ENCODE measurements around the gene RAB3GAP2. TPM values are rescaled to one million over a fixed set of nuclear protein-coding genes. Genes with fewer than 3 reads are reported as not detected.
"Not testable (repeated sequence)": the region's sequence is repeated elsewhere in the genome, so short reads cannot be mapped to it uniquely, and the experiment has no call there.

RAB3GAP2 gene
- total RNA-seq, 1 experiment from 2014 or later: 16.7 TPM

- H3K4me3 ChIP-seq: no peak overlapping the region
- no peaks in the 10 kb centered on the region for H3K9me3 ChIP-seq (replicated peaks)
- H3K27me3 ChIP-seq (replicated peaks): no peaks in the 10 kb centered on the region
- no peaks in the 10 kb centered on the region for H3K4me1 ChIP-seq (replicated peaks)
- DNase-seq (ENCODE audit: low read depth in 1 of 2, low spot score in 2 of 2): no peak
- no peaks in the 10 kb centered on the region for H3K36me3 ChIP-seq
- no peak overlapping the region for H3K27ac ChIP-seq
Observed at GRCh38 chr1:220221269-220221668, 51.0 kb downstream of the RAB3GAP2 start.

DNA sequence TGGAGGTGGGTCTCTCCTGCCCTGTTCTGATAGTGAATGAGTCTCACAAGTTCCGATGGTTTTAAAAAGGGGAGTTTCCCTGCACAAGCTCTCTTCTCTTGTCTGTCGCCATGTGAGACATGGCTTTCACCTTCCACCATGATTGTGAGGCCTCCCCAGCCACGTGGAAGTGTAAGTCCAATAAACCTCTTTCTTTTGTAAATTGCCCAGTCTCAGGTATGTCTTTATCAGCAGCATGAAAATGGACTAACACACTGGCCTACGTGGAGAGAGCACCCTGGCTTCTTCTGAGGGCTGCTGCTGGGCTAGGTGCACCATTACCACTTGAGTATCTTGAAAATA is 51.6 kb downstream of the RAB3GAP2 start:
- not testable (repeated sequence) for DNase-seq (ENCODE audit: low read depth in 1 of 2, low spot score in 2 of 2); H3K4me3 ChIP-seq; H3K36me3 ChIP-seq

DNA sequence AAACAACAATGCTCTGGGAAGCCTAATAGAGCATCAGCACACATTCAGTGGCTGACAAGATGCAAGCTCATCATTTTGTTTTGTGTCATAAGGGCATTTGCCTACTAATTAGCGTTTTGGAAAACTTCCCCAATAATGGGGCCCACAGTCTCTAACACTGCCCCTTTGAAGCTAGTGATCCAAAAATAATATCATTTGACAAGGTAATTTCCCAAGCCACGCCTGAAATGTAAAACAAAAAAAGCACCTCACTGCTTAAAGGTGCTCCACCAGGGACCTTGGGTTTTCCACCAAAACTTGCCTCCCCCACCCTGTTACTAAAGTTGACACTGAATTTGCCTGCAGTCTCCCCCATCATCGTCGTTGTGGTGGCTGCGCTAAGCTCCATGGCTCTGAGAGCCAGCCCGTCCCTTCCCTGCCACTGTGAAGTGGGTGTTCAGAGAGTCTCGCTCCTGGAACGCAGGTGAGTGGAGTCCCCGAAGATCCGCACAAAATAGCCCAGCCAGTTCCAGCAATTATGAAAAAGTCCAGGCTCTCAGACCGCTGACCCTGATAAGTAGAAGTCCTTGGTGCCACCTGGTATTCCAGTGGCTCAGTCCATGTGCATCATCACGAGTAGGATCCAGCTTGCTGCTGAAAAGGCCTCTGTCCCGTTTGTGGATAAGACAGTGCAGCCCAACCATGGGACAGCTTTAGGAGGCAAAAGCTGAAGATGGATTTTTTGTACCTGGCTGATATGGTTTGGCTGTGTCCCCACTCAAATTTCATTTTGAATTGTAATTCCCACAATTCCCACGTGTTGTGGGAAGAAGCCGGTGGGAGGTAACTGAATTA is 52.2 kb downstream of the RAB3GAP2 start:
- no peaks in the 10 kb centered on the region for H3K36me3 ChIP-seq

More for the DNA sequence above, 51.6 kb downstream of the RAB3GAP2 start:
- H3K4me1 ChIP-seq (replicated peaks); H3K27me3 ChIP-seq (replicated peaks); H3K27ac ChIP-seq; H3K9me3 ChIP-seq (replicated peaks): not testable (repeated sequence)

GRCh38 chr1:220219136-220219442 is 53.2 kb downstream of the RAB3GAP2 start:
- no peak for DNase-seq (ENCODE audit: low read depth in 1 of 2, low spot score in 2 of 2)

More for the DNA sequence above, 52.2 kb downstream of the RAB3GAP2 start:
- no peak for DNase-seq (ENCODE audit: low read depth in 1 of 2, low spot score in 2 of 2)
- no peaks in the 10 kb centered on the region for H3K27me3 ChIP-seq (replicated peaks)
- no peak overlapping the region for H3K27ac ChIP-seq
- H3K4me1 ChIP-seq (replicated peaks): no peaks in the 10 kb centered on the region
- H3K9me3 ChIP-seq (replicated peaks): no peaks in the 10 kb centered on the region
- H3K4me3 ChIP-seq: no peak overlapping the region

DNA sequence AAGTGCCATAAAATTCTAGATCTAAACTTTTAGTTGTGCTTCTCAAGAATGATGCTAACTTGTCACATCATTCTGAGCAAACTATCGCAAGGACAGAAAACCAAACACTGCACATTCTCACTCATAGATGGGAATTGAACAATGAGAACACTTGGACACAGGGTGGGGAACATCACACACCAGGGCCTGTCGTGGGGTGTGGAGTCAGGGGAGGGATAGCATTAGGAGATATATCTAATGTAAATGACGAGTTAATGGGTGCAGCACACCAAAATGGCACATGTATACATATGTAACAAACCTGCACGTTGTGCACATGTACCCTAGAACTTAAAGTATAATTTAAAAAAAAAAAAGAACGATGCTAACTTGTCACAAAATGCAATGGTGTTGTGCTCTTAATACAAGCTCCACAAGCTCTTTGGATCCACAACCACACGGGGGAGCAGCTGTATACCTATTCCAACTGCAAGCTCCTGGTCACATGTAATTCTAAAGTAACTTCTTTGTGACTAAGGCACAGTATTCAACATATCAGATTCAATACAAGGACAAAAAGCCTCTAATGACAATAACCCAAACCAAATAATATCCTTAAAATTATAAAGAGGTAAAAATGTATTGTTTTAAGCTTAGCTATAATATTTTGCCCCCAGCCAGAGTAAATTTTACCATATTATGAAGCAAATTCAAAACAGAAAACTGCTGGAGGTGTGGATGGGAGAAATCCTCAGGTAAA is 53.7 kb downstream of the RAB3GAP2 start:
- not testable (repeated sequence) for H3K27me3 ChIP-seq (replicated peaks); H3K27ac ChIP-seq; H3K4me1 ChIP-seq (replicated peaks); H3K36me3 ChIP-seq; H3K4me3 ChIP-seq; H3K9me3 ChIP-seq (replicated peaks); DNase-seq (ENCODE audit: low read depth in 1 of 2, low spot score in 2 of 2)

More at GRCh38 chr1:220219136-220219442, 53.2 kb downstream of the RAB3GAP2 start:
- no peaks in the 10 kb centered on the region for H3K36me3 ChIP-seq
- H3K9me3 ChIP-seq (replicated peaks): no peaks in the 10 kb centered on the region
- no peaks in the 10 kb centered on the region for H3K27me3 ChIP-seq (replicated peaks)
- H3K27ac ChIP-seq: no peak overlapping the region
- no peaks in the 10 kb centered on the region for H3K4me1 ChIP-seq (replicated peaks)
- no peak overlapping the region for H3K4me3 ChIP-seq

- no peak overlapping the region for H3K27ac ChIP-seq
- DNase-seq (ENCODE audit: low read depth in 1 of 2, low spot score in 2 of 2): no peak
- H3K27me3 ChIP-seq (replicated peaks): no peaks in the 10 kb centered on the region
- H3K4me3 ChIP-seq: no peak overlapping the region
- H3K9me3 ChIP-seq (replicated peaks): no peaks in the 10 kb centered on the region
- H3K4me1 ChIP-seq (replicated peaks): no peaks in the 10 kb centered on the region
- H3K36me3 ChIP-seq: no peaks in the 10 kb centered on the region
Observed at GRCh38 chr1:220217383-220217988, 54.8 kb downstream of the RAB3GAP2 start.

GRCh38 chr1:220213382-220213983 is 58.8 kb downstream of the RAB3GAP2 start:
- peaks cover 16% of the 10 kb centered on the region for H3K36me3 ChIP-seq
- no peak overlapping the region for H3K27ac ChIP-seq
- H3K4me1 ChIP-seq (replicated peaks): no peaks in the 10 kb centered on the region
- DNase-seq (ENCODE audit: low read depth in 1 of 2, low spot score in 2 of 2): no peak
- no peak overlapping the region for H3K4me3 ChIP-seq
- no peaks in the 10 kb centered on the region for H3K27me3 ChIP-seq (replicated peaks)
- H3K9me3 ChIP-seq (replicated peaks): no peaks in the 10 kb centered on the region

DNA sequence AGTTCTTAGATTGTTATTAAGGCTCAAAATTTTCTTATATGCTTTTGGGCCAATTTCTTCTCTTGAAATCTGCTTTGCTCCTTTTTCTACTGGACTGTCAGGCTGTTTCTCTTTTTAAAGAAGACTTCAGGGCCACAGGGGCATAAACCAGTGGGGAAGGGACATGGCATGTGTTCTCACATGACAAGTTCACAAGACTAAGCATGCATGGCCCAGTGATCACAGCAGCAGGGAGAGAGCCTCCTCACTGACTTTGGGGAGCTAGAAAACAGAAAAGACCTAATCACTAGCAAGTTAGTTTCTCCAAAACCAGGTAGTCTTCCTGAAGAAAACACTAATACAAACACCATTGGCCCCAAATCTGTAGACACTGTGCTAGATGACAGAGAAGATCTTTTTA is 64.8 kb downstream of the RAB3GAP2 start:
- Histone ChIP-seq H3K27ac (no peak overlapping the region), H3K36me3 (peaks cover 46% of the 10 kb centered on the region)

DNA sequence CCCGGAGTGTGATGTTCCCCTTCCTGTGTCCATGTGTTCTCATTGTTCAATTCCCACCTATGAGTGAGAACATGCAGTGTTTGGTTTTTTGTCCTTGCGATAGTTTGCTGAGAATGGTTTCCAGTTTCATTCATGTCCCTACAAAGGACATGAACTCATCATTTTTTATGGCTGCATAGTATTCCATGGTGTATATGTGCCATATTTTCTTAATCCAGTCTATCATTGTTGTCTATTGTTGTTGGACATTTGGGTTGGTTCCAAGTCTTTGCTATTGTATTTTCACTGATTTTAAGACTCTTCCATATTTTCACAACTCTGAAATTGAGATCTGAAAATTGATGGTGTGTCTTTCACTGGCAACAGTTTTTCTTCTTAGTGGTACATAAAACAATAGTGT is 67.5 kb downstream of the RAB3GAP2 start:
- not testable (repeated sequence) for H3K9me3 ChIP-seq (replicated peaks); DNase-seq (ENCODE audit: low read depth in 1 of 2, low spot score in 2 of 2); H3K4me1 ChIP-seq (replicated peaks); H3K27me3 ChIP-seq (replicated peaks); H3K4me3 ChIP-seq; H3K27ac ChIP-seq
- H3K36me3 ChIP-seq: peaks cover 48% of the 10 kb centered on the region

More for the DNA sequence above, 64.8 kb downstream of the RAB3GAP2 start:
- no peak for DNase-seq (ENCODE audit: low read depth in 1 of 2, low spot score in 2 of 2)
- no peaks in the 10 kb centered on the region for H3K4me1 ChIP-seq (replicated peaks)
- H3K9me3 ChIP-seq (replicated peaks): no peaks in the 10 kb centered on the region
- H3K27me3 ChIP-seq (replicated peaks): no peaks in the 10 kb centered on the region
- H3K4me3 ChIP-seq: no peak overlapping the region

DNA sequence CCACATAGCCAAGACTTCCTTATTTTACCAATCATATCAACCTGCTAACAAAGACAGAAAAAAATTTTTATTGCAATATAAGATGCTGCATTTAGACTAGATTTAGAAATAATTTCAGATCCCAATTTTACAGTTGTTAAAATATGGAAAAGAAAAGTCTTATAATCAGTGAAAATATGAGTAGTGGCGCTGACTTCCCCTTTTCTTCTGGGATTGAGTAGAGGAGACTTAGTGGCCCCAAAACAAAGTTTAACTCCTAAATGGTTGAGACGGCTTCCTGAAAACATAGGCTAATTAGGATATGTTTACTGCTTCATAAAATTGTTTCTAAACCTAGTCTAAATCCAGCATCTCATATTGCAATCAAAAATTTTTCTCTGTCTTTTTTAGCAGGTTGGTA is 68.4 kb downstream of the RAB3GAP2 start:
- no peaks in the 10 kb centered on the region for H3K4me1 ChIP-seq (replicated peaks)
- peaks cover 53% of the 10 kb centered on the region for H3K36me3 ChIP-seq
- DNase-seq (ENCODE audit: low read depth in 1 of 2, low spot score in 2 of 2): no peak
- H3K9me3 ChIP-seq (replicated peaks): no peaks in the 10 kb centered on the region
- no peak overlapping the region for H3K27ac ChIP-seq
- H3K27me3 ChIP-seq (replicated peaks): no peaks in the 10 kb centered on the region
- H3K4me3 ChIP-seq: no peak overlapping the region

GRCh38 chr1:220198186-220199005 is 73.9 kb downstream of the RAB3GAP2 start:
- Histone ChIP-seq H3K36me3 (peaks cover 44% of the 10 kb centered on the region), H3K27me3 (replicated peaks) (no peaks in the 10 kb centered on the region), H3K4me3 (no peak overlapping the region), H3K27ac (no peak overlapping the region), H3K4me1 (replicated peaks) (no peaks in the 10 kb centered on the region), H3K9me3 (replicated peaks) (no peaks in the 10 kb centered on the region)
- no peak for DNase-seq (ENCODE audit: low read depth in 1 of 2, low spot score in 2 of 2)

- no peak for DNase-seq (ENCODE audit: low read depth in 1 of 2, low spot score in 2 of 2)
- no peaks in the 10 kb centered on the region for H3K27me3 ChIP-seq (replicated peaks)
- H3K4me3 ChIP-seq: no peak overlapping the region
- H3K4me1 ChIP-seq (replicated peaks): no peaks in the 10 kb centered on the region
- H3K9me3 ChIP-seq (replicated peaks): no peaks in the 10 kb centered on the region
- peaks cover 38% of the 10 kb centered on the region for H3K36me3 ChIP-seq
- no peak overlapping the region for H3K27ac ChIP-seq
Observed at GRCh38 chr1:220195701-220196100, 76.6 kb downstream of the RAB3GAP2 start.

DNA sequence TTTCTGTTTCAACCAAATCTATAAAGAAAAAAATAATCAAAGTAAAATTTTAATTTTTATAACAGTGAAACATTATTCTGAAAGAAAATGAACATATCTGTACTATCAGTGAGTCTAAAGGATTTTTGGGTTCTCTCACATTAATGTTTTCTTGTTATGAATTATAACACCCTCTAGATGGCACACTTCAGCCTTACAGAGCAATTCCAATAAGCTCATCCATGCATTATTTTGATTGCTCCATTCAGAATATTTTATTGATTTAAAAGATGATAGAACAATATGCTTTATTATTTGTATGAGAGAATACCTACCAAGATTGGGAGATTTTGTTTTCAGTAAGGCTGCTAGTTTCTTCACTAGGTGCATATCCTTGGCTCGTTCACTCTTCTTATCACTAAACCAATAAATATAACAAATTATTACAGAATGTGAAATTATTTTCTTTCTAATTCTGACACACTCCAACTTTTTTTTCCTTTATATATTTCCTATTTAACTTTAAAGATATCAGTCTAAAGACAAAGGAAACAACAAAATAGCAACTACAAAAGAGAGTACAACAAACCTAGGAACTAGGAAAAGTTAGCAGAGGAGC is 82.4 kb downstream of the RAB3GAP2 start:
- peaks cover 34% of the 10 kb centered on the region for H3K36me3 ChIP-seq
- no peak overlapping the region for H3K4me3 ChIP-seq
- no peak for DNase-seq (ENCODE audit: low read depth in 1 of 2, low spot score in 2 of 2)
- H3K4me1 ChIP-seq (replicated peaks): no peaks in the 10 kb centered on the region
- no peak overlapping the region for H3K27ac ChIP-seq
- no peaks in the 10 kb centered on the region for H3K27me3 ChIP-seq (replicated peaks)
- no peaks in the 10 kb centered on the region for H3K9me3 ChIP-seq (replicated peaks)

Data from SJSA1 (cell line).